Measurements from ENCODE around the gene CHIC1. TPM values are rescaled to one million over a fixed set of nuclear protein-coding genes. Genes with fewer than 3 reads are reported as not detected.
"Not testable (repeated sequence)": the region's sequence is repeated elsewhere in the genome, so short reads cannot be mapped to it uniquely, and the experiment has no call there.

The CHIC1 gene
- total and polyA plus RNA-seq, 2 donors (not counting 1 experiment from before 2014, with no cell fraction given): 6.6 to 18.8 TPM

DNA sequence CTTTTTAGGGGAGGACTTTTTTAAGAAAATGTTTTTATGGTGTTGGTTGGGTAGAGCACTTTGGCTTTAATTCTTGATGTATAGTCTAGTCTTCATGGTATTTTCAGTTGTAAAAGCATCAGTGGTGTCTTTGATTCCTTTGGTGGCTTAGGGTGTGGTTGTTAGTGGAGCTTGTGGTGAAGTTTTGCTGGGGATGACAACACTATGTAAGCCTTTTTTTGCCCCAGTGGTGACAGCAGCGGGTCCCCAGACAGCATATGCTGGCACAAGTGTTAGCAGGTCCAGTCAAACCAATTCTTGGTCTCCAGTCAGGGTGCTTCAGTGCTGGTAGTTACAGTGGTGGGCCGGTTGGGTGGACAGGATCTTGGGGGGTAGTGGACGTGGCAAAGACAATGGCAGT lies 52.0 kb downstream of the CHIC1 start:
- no peak overlapping the region for H3K4me2 ChIP-seq (replicated peaks; ENCODE audit: low read depth, low read length, poor library complexity, severe bottlenecking)
- no peak overlapping the region for H3K9ac ChIP-seq (ENCODE audit: low read length)
- no peak overlapping the region for H2AFZ ChIP-seq (ENCODE audit: insufficient read depth, low read depth, low read length, poor library complexity, severe bottlenecking)
- TF ChIP-seq, protein P1, sequence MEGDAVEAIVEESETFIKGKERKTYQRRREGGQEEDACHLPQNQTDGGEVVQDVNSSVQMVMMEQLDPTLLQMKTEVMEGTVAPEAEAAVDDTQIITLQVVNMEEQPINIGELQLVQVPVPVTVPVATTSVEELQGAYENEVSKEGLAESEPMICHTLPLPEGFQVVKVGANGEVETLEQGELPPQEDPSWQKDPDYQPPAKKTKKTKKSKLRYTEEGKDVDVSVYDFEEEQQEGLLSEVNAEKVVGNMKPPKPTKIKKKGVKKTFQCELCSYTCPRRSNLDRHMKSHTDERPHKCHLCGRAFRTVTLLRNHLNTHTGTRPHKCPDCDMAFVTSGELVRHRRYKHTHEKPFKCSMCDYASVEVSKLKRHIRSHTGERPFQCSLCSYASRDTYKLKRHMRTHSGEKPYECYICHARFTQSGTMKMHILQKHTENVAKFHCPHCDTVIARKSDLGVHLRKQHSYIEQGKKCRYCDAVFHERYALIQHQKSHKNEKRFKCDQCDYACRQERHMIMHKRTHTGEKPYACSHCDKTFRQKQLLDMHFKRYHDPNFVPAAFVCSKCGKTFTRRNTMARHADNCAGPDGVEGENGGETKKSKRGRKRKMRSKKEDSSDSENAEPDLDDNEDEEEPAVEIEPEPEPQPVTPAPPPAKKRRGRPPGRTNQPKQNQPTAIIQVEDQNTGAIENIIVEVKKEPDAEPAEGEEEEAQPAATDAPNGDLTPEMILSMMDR (IDR thresholded peaks at IDR 0.05): no peak
- no peaks in the 10 kb centered on the region for H3K27me3 Mint-ChIP-seq
- CTCF ChIA-PET: no interaction called here
- 100% methylated on average over 1 of the region's 3 CpGs for whole genome bisulfite sequencing (ENCODE audit: insufficient coverage)
- peaks cover 26% of the 10 kb centered on the region for H3K79me2 ChIP-seq (ENCODE audit: control insufficient read depth, insufficient read depth, low read length)
- H4K20me1 ChIP-seq (ENCODE audit: control insufficient read depth, insufficient read depth, low read length, poor library complexity, severe bottlenecking): peaks cover 4% of the 10 kb centered on the region
- intact Hi-C loops (cut with micrococcal nuclease): no loop called here
- H3K27me3 ChIP-seq (replicated peaks in 1 of 4; ENCODE audit: control extremely low read depth in 1 of 4, control insufficient read depth in 3 of 4, insufficient read depth in 4 of 4, low read length in 3 of 4): no peaks in the 10 kb centered on the region
- ATAC-seq (ENCODE audit: low read depth) (no peak), DNase-seq (no peak)
- POLR2A ChIA-PET: no interaction called here
- peaks cover 19% of the 10 kb centered on the region for H3K4me1 Mint-ChIP-seq
- H3K27ac ChIP-seq (ENCODE audit: low read length in 2 of 2): no peak overlapping the region
- peaks cover 8% of the 10 kb centered on the region for H3K9me3 Mint-ChIP-seq (ENCODE audit: insufficient read depth)
- H3K4me1 ChIP-seq (ENCODE audit: control insufficient read depth in 2 of 2, insufficient read depth in 2 of 2, low read length in 2 of 2): no peaks in the 10 kb centered on the region
- peaks cover 0 to 22% (median 3%) of the 10 kb centered on the region in 3 donors for H3K9me3 ChIP-seq (ENCODE audit: control extremely low read depth in 1 of 3, control insufficient read depth in 2 of 3, insufficient read depth in 1 of 3, low read length in 2 of 3)
- H3K27ac Mint-ChIP-seq: no peak overlapping the region
- H3K36me3 ChIP-seq (replicated peaks in 1 of 2; ENCODE audit: control extremely low read depth in 1 of 2, control insufficient read depth in 1 of 2, extremely low read depth in 1 of 2, insufficient read depth in 2 of 2, low read length in 1 of 2): no peaks in the 10 kb centered on the region
- no peak overlapping the region for H3K4me3 Mint-ChIP-seq
- H3K4me3 ChIP-seq (ENCODE audit: control extremely low read depth in 1 of 5, extremely low read depth in 1 of 5, insufficient read depth in 1 of 5, low read depth in 2 of 5, low read length in 4 of 5): no peak overlapping the region

DNA sequence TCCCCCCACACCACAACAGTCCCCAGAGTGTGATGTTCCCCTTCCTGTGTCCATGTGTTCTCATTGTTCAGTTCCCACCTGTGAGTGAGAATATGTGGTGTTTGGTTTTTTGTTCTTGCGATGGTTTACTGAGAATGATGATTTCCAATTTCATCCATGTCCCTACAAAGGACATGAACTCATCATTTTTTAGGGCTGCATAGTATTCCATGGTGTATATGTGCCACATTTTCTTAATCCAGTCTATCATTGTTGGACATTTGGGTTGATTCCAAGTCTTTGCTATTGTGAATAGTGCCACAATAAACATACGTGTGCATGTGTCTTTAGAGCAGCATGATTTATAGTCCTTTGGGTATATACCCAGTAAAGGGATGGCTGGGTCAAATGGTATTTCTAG lies 78.7 kb downstream of the CHIC1 start:
- H3K9me3 ChIP-seq (ENCODE audit: control extremely low read depth in 1 of 3, control insufficient read depth in 2 of 3, insufficient read depth in 1 of 3, low read length in 2 of 3): peaks cover 2 to 18% (median 9%) of the 10 kb centered on the region in 3 donors
- H3K27me3 Mint-ChIP-seq; CTCF ChIA-PET; H3K4me1 Mint-ChIP-seq; DNase-seq; H3K4me1 ChIP-seq (ENCODE audit: control insufficient read depth in 2 of 2, insufficient read depth in 2 of 2, low read length in 2 of 2); H4K20me1 ChIP-seq (ENCODE audit: control insufficient read depth, insufficient read depth, low read length, poor library complexity, severe bottlenecking); H3K9me3 Mint-ChIP-seq (ENCODE audit: insufficient read depth); ATAC-seq (ENCODE audit: low read depth); H3K27me3 ChIP-seq (replicated peaks in 1 of 4; ENCODE audit: control extremely low read depth in 1 of 4, control insufficient read depth in 3 of 4, insufficient read depth in 4 of 4, low read length in 3 of 4); H3K27ac Mint-ChIP-seq; H3K4me3 Mint-ChIP-seq; H3K9ac ChIP-seq (ENCODE audit: low read length); H2AFZ ChIP-seq (ENCODE audit: insufficient read depth, low read depth, low read length, poor library complexity, severe bottlenecking); H3K27ac ChIP-seq (ENCODE audit: low read length in 2 of 2); H3K4me2 ChIP-seq (replicated peaks; ENCODE audit: low read depth, low read length, poor library complexity, severe bottlenecking); H3K36me3 ChIP-seq (replicated peaks in 1 of 2; ENCODE audit: control extremely low read depth in 1 of 2, control insufficient read depth in 1 of 2, extremely low read depth in 1 of 2, insufficient read depth in 2 of 2, low read length in 1 of 2); POLR2A ChIA-PET; intact Hi-C loops (cut with micrococcal nuclease); H3K79me2 ChIP-seq (ENCODE audit: control insufficient read depth, insufficient read depth, low read length); H3K4me3 ChIP-seq (ENCODE audit: control extremely low read depth in 1 of 5, extremely low read depth in 1 of 5, insufficient read depth in 1 of 5, low read depth in 2 of 5, low read length in 4 of 5): not testable (repeated sequence)
- no CpG with 5 or more reads among the region's 2 CpGs for WGBS (ENCODE audit: insufficient coverage)

Data from B cell (primary cell).